MM.1S (cell line): ENCODE results near the gene SIK2.

ENCODE experiments used
- DNase-seq: peaks from one replicate; pipeline ENCODE4 v3.0.0-alpha.2; 2015
- H2AFZ ChIP-seq: fragments of 300-600 bp; sonication (generic); 2 replicates; pipeline ENCODE4 v1.6.0; 2016; ENCODE audit warnings: antibody characterized with exemption, low read length
- H3F3A ChIP-seq: fragments of 300-600 bp; sonication (generic); 2 replicates; pipeline ENCODE4 v1.6.1; 2016; ENCODE audit warnings: mild to moderate bottlenecking, antibody characterized with exemption, low read length, moderate library complexity, mixed read lengths; ENCODE audit not compliant: insufficient read depth
- H3K27ac ChIP-seq: fragments of 300-600 bp; sonication (generic); 2 replicates; pipeline ENCODE4 v1.5.1; 2016; ENCODE audit warnings: mild to moderate bottlenecking, low read length
- H3K27me3 ChIP-seq: fragments of 300-600 bp; sonication (generic); replicated peaks from 2 replicates; pipeline ENCODE4 v1.6.0; 2016; ENCODE audit warnings: low read length; ENCODE audit not compliant: insufficient read depth
- H3K36me3 ChIP-seq: fragments of 300-600 bp; sonication (generic); replicated peaks from 2 replicates; pipeline ENCODE4 v1.6.1; 2016; ENCODE audit warnings: mild to moderate bottlenecking, low read length, mixed read lengths; ENCODE audit not compliant: insufficient read depth
- H3K4me1 ChIP-seq: fragments of 300-600 bp; sonication (generic); 2 replicates; pipeline ENCODE4 v1.6.1; 2016; ENCODE audit warnings: low read length, mixed read lengths
- H3K4me2 ChIP-seq: fragments of 300-600 bp; sonication (generic); 2 replicates; pipeline ENCODE4 v1.6.0; 2016; ENCODE audit warnings: low read depth, low read length
- H3K4me3 ChIP-seq: fragments of 300-600 bp; sonication (generic); 2 replicates; pipeline ENCODE4 v1.5.1; 2016; ENCODE audit warnings: low read length, mixed read lengths
- H3K79me2 ChIP-seq: fragments of 300-600 bp; sonication (generic); 2 replicates; pipeline ENCODE4 v1.6.1; 2016; ENCODE audit warnings: mixed run types, low read length, mixed read lengths
- H3K9ac ChIP-seq: fragments of 300-600 bp; sonication (generic); 2 replicates; pipeline ENCODE4 v1.6.1; 2016; ENCODE audit warnings: low read length, mixed read lengths
- H3K9me2 ChIP-seq: fragments of 300-600 bp; sonication (generic); replicated peaks from 2 replicates; pipeline ENCODE4 v1.6.1; 2016; ENCODE audit warnings: mild to moderate bottlenecking, low read length, mixed read lengths; ENCODE audit not compliant: insufficient read depth
- H3K9me3 ChIP-seq: fragments of 300-600 bp; sonication (generic); replicated peaks from 2 replicates; pipeline ENCODE4 v1.6.1; 2016; ENCODE audit warnings: mild to moderate bottlenecking, low read length, mixed read lengths; ENCODE audit not compliant: insufficient read depth
- H4K20me1 ChIP-seq: fragments of 300-600 bp; sonication (generic); 2 replicates; pipeline ENCODE4 v1.6.1; 2016; ENCODE audit warnings: mild to moderate bottlenecking, low read length, moderate library complexity, mixed read lengths; ENCODE audit not compliant: insufficient read depth
- EZH2 ChIP-seq: fragments of 300-600 bp; sonication (generic); optimal IDR thresholded peaks from 2 replicates; pipeline ENCODE3; 2017; ENCODE audit warnings: low read depth, mild to moderate bottlenecking, antibody characterized with exemption, low read length, mixed read lengths
- EZH2phosphoT487 ChIP-seq: fragments of 300-600 bp; sonication (generic); IDR thresholded peaks from 2 replicates; pipeline ENCODE4 v1.6.1; 2018; ENCODE audit warnings: antibody characterized with exemption, low read length
- TF ChIP-seq, protein P1 (sequence below): fragments of 300-600 bp; sonication (generic); IDR thresholded peaks from 2 replicates; pipeline ENCODE4 v1.5.1; 2016; ENCODE audit warnings: antibody characterized with exemption, low read length, mixed read lengths

The SIK2 gene

DNA sequence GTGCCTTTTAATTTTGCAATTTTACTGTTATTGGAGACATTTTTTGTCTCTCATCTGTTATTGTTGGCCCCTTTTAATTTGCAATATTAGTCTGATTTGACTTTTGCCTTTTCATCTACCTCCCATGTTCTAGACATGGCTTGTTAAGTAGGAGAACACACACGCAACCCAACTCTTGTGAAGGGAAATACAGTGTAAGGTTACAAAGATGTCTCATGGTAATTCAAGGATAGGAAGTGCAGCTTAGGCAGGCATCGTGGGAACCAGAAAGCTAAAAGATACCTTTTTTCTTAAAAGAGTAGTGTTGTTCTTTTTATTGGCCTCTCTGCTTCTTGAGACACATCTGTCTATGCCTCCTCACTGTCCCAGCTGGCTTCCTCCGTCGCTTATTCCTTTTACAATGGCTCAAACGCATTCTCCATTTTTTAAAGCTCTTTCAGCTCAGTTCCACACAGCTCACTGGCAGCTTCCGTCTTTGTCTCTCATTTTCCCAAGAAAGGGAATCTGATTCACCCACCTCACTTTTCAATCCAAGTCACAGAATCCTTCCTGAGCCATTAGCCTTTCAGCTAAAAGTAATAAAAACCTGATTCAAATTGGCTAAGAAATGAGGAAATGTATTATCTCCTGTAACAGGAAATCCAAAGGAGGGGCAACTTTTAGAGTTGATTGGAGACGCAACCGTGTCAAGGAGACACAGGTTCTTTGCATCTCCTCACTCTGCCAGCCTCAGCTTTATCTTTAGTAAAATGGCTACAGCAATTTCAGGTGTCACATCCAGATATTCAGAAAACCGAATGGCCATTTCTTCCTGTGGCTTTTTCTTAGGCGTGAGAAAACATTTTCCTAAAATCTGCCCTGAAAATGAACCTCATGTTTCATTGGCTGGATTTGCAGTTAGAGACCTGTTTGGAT is 57.2 kb downstream of the SIK2 start:
- H3K9ac ChIP-seq: no peak overlapping the region
- no peak overlapping the region for H3K4me2 ChIP-seq
- no peaks in the 10 kb centered on the region for H3K9me2 ChIP-seq
- H3K36me3 ChIP-seq: no peaks in the 10 kb centered on the region
- DNase-seq: no peak
- H3K27me3 ChIP-seq: no peaks in the 10 kb centered on the region
- no peaks in the 10 kb centered on the region for H3F3A ChIP-seq
- no peaks in the 10 kb centered on the region for H3K79me2 ChIP-seq
- H2AFZ ChIP-seq: no peak overlapping the region
- no peaks in the 10 kb centered on the region for H3K4me1 ChIP-seq
- TF ChIP-seq EZH2phosphoT487: no peak
- TF ChIP-seq EZH2: no peak
- TF ChIP-seq, protein P1, sequence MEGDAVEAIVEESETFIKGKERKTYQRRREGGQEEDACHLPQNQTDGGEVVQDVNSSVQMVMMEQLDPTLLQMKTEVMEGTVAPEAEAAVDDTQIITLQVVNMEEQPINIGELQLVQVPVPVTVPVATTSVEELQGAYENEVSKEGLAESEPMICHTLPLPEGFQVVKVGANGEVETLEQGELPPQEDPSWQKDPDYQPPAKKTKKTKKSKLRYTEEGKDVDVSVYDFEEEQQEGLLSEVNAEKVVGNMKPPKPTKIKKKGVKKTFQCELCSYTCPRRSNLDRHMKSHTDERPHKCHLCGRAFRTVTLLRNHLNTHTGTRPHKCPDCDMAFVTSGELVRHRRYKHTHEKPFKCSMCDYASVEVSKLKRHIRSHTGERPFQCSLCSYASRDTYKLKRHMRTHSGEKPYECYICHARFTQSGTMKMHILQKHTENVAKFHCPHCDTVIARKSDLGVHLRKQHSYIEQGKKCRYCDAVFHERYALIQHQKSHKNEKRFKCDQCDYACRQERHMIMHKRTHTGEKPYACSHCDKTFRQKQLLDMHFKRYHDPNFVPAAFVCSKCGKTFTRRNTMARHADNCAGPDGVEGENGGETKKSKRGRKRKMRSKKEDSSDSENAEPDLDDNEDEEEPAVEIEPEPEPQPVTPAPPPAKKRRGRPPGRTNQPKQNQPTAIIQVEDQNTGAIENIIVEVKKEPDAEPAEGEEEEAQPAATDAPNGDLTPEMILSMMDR: no peak
- H3K27ac ChIP-seq: no peak overlapping the region
- no peaks in the 10 kb centered on the region for H3K9me3 ChIP-seq
- H3K4me3 ChIP-seq: no peak overlapping the region
- no peaks in the 10 kb centered on the region for H4K20me1 ChIP-seq

DNA sequence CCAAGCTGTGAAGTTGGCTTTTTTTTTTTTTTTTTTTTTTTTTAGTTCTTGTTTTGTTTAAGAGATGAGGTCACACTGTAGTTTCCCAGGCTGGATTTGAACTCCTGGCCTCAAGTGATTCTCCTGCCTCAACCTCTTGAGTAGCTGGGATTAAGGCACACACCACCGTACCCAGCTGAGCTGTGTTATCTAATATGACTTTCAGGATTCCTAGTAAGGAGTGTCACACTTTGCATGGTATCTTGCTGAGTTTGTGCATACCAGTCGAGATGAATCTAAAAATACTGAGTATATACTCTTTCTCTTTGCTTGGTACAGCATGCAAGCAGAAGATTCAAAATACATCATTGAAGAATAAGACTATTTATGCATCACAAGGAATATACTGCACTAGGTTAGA is 58.6 kb downstream of the SIK2 start:
- Histone ChIP-seq H4K20me1 (no peaks in the 10 kb centered on the region), H3K79me2 (no peaks in the 10 kb centered on the region), H3K4me3 (no peak overlapping the region), H3K27me3 (no peaks in the 10 kb centered on the region), H3K4me2 (no peak overlapping the region), H3K9ac (no peak overlapping the region), H2AFZ (no peak overlapping the region), H3K9me3 (no peaks in the 10 kb centered on the region), H3K4me1 (no peaks in the 10 kb centered on the region), H3K9me2 (no peaks in the 10 kb centered on the region), H3F3A (no peaks in the 10 kb centered on the region), H3K36me3 (no peaks in the 10 kb centered on the region), H3K27ac (no peak overlapping the region)
- TF ChIP-seq EZH2phosphoT487 (no peak), EZH2 (no peak)
- TF ChIP-seq, protein P1: no peak
- DNase-seq: no peak

DNA sequence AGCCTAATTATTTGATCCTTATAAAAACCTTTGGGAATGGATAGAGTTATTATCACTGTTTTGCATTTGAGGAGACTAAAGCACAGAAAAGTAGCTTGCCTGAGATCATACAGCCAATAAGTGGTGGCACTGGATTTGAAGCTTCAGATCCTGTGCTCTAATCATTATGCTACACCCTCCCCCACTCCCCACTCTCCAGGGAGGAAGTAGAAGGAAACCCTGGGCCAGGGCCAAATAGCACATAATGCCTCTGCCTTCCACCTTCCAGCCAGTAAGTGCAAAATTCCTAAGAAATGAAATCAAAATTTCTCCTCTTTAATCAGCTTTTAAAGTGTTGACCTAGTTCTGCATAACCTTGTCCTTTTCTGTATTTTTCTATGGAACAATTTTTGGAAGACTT is 61.6 kb downstream of the SIK2 start:
- H3K9ac ChIP-seq: no peak overlapping the region
- H3K79me2 ChIP-seq: no peaks in the 10 kb centered on the region
- H3K9me3 ChIP-seq: no peaks in the 10 kb centered on the region
- H3K4me2 ChIP-seq: no peak overlapping the region
- H3K27me3 ChIP-seq: no peaks in the 10 kb centered on the region
- no peaks in the 10 kb centered on the region for H3F3A ChIP-seq
- H2AFZ ChIP-seq: no peak overlapping the region
- no peaks in the 10 kb centered on the region for H3K4me1 ChIP-seq
- H3K4me3 ChIP-seq: no peak overlapping the region
- no peaks in the 10 kb centered on the region for H4K20me1 ChIP-seq
- no peak overlapping the region for H3K27ac ChIP-seq
- no peaks in the 10 kb centered on the region for H3K36me3 ChIP-seq
- TF ChIP-seq EZH2phosphoT487: no peak
- no peak for TF ChIP-seq EZH2
- TF ChIP-seq, protein P1: no peak
- no peak for DNase-seq
- no peaks in the 10 kb centered on the region for H3K9me2 ChIP-seq
